ENCODE data around the gene OTULIN.

GRCh38 chr5:14718778-14719177 lies 54.3 kb downstream of the OTULIN start:
- no peak for TF ChIP-seq EZH2 (IDR thresholded peaks at IDR 0.05; ENCODE audit: low read length, unreplicated experiment)
- TF ChIP-seq CTCF (conservative IDR thresholded peaks at IDR 0.05; ENCODE audit: low read depth, low read length), result no peak
- no peak for TF ChIP-seq EZH2phosphoT487 (IDR thresholded peaks at IDR 0.05; ENCODE audit: borderline replicate concordance, low read length)
